Neural cell (in vitro differentiated cells): ENCODE data around the gene ADGRB3. TPM values are rescaled to one million over a fixed set of nuclear protein-coding genes. Genes with fewer than 3 reads are reported as not detected.
"Not testable (repeated sequence)": the region's sequence is repeated elsewhere in the genome, so short reads cannot be mapped to it uniquely, and the experiment has no call there.

Source experiments
- H2AFZ ChIP-seq: fragments of 200-600, 300-800 bp; sonication (generic), shearing (Covaris generic); 2 replicates; pipeline ENCODE4 v1.6.0; 2014; ENCODE audit warnings: low read depth, mild to moderate bottlenecking, antibody characterized with exemption, low read length, moderate library complexity
- H3F3A ChIP-seq: fragments of 200-600 bp; shearing (Covaris generic); 2 replicates; pipeline ENCODE4 v1.6.1; 2016; ENCODE audit warnings: mild to moderate bottlenecking, moderate library complexity, mixed read lengths, antibody characterized with exemption, low read length; ENCODE audit not compliant: insufficient read depth, poor library complexity, severe bottlenecking
- H3K27ac ChIP-seq: fragments of 200-600, 300-800 bp; sonication (generic), shearing (Covaris generic); 2 replicates; pipeline ENCODE4 v1.5.1; 2014; ENCODE audit warnings: mild to moderate bottlenecking, low read length, moderate library complexity
- H3K27me3 ChIP-seq: fragments of 300-800, 200-600 bp; sonication (generic), shearing (Covaris generic); 2 replicates; pipeline ENCODE4 v1.6.0; 2014; ENCODE audit warnings: mild to moderate bottlenecking, low read depth, low read length, moderate library complexity; ENCODE audit not compliant: insufficient read depth
- H3K36me3 ChIP-seq: fragments of 300-800, 200-600 bp; sonication (generic), shearing (Covaris generic); 2 replicates; pipeline ENCODE4 v1.5.1; 2014; ENCODE audit warnings: mild to moderate bottlenecking, antibody characterized with exemption, low read length, moderate library complexity; ENCODE audit not compliant: insufficient read depth
- H3K4me2 ChIP-seq: fragments of 300-800, 200-600 bp; sonication (generic), shearing (Covaris generic); 2 replicates; pipeline ENCODE4 v1.6.0; 2014; ENCODE audit warnings: mild to moderate bottlenecking, low read length
- H3K4me3 ChIP-seq: fragments of 300-800, 200-600 bp; sonication (generic), shearing (Covaris generic); 2 replicates; pipeline ENCODE4 v1.5.1; 2014; ENCODE audit warnings: mild to moderate bottlenecking, low read length, moderate library complexity
- H3K79me2 ChIP-seq: fragments of 200-600 bp; shearing (Covaris generic); replicated peaks from 2 replicates; pipeline ENCODE4 v1.6.0; 2014; ENCODE audit warnings: mild to moderate bottlenecking, low read length, moderate library complexity; ENCODE audit not compliant: insufficient read depth
- H3K9ac ChIP-seq: fragments of 300-800, 200-600 bp; sonication (generic), shearing (Covaris generic); 2 replicates; pipeline ENCODE4 v1.6.1; 2016; ENCODE audit warnings: mild to moderate bottlenecking, low read length, mixed read lengths
- H3K9me2 ChIP-seq: fragments of 200-600 bp; shearing (Covaris generic); 2 replicates; pipeline ENCODE4 v1.6.1; 2016; ENCODE audit warnings: mild to moderate bottlenecking, low read length, mixed read lengths; ENCODE audit not compliant: insufficient read depth
- H3K9me3 ChIP-seq: fragments of 200-600, 300-800 bp; sonication (generic), shearing (Covaris generic); 2 replicates; pipeline ENCODE4 v1.6.1; 2016; ENCODE audit warnings: mild to moderate bottlenecking, mixed run types, low read length, moderate library complexity, mixed read lengths
- H4K20me1 ChIP-seq: fragments of 200-600 bp; shearing (Covaris generic); 2 replicates; pipeline ENCODE4 v1.6.1; 2016; ENCODE audit warnings: mild to moderate bottlenecking, mixed run types; ENCODE audit not compliant: insufficient read depth
- CTCF ChIP-seq: fragments of 450-650 bp; IDR thresholded peaks from 2 replicates; pipeline ENCODE4 v1.5.1; 2014; ENCODE audit warnings: antibody characterized with exemption, mild to moderate bottlenecking, moderate library complexity; ENCODE audit not compliant: poor library complexity, severe bottlenecking
- EP300 ChIP-seq: fragments of 450-650 bp; conservative IDR thresholded peaks from 2 replicates; pipeline ENCODE4 v1.6.1; 2014; ENCODE audit warnings: antibody characterized with exemption, mild to moderate bottlenecking, moderate library complexity; ENCODE audit not compliant: poor library complexity, severe bottlenecking
- EZH2 ChIP-seq: fragments of 200-600, 300-800 bp; shearing (Covaris generic), sonication (generic); IDR thresholded peaks from 2 replicates; pipeline ENCODE4 v1.6.1; 2014; ENCODE audit warnings: antibody characterized with exemption, low read length, borderline replicate concordance, mild to moderate bottlenecking; ENCODE audit not compliant: insufficient read depth, poor library complexity, severe bottlenecking
- MXI1 ChIP-seq: fragments of 450-650 bp; conservative IDR thresholded peaks from 2 replicates; pipeline ENCODE4 v1.6.1; 2014; ENCODE audit warnings: antibody characterized with exemption, mild to moderate bottlenecking; ENCODE audit not compliant: poor library complexity, severe bottlenecking
- POLR2AphosphoS5 ChIP-seq: IDR thresholded peaks from 2 replicates; pipeline ENCODE4 v1.6.1; 2012
- RAD21 ChIP-seq: fragments of 450-650 bp; conservative IDR thresholded peaks from 2 replicates; pipeline ENCODE4 v1.6.1; 2014; ENCODE audit warnings: antibody characterized with exemption, mild to moderate bottlenecking, moderate library complexity
- REST ChIP-seq: IDR thresholded peaks from 2 replicates; pipeline ENCODE4 v1.6.1; 2012; ENCODE audit warnings: borderline replicate concordance
- SMC3 ChIP-seq: fragments of 450-650 bp; conservative IDR thresholded peaks from 2 replicates; pipeline ENCODE4 v1.6.1; 2014; ENCODE audit warnings: antibody characterized with exemption, mild to moderate bottlenecking, moderate library complexity; ENCODE audit not compliant: poor library complexity
- TAF1 ChIP-seq: IDR thresholded peaks from 2 replicates; pipeline ENCODE4 v1.6.1; 2012; ENCODE audit warnings: low read depth
- polyA plus RNA-seq: library from polyadenylated mRNA; depleted of rRNA; stranded (reverse); fragments of >200 nt; gene quantifications from 2 replicates; pipeline ENCODE4 v1.2.3, GENCODE V29; 2014

ADGRB3 gene
- polyA plus RNA-seq, 1 donor from 2014 or later: 66.5 TPM

- no peak overlapping the region for H2AFZ ChIP-seq
- H3F3A ChIP-seq: no peaks in the 10 kb centered on the region
These were observed 276.3 kb downstream of the ADGRB3 start for GRCh38 chr6:68911334-68911733.

GRCh38 chr6:68911811-68912210, 276.7 kb downstream of the ADGRB3 start:
- no peak overlapping the region for H3K4me3 ChIP-seq
- no peak overlapping the region for H3K27ac ChIP-seq
- no peaks in the 10 kb centered on the region for H4K20me1 ChIP-seq
- TF ChIP-seq EZH2 (no peak), SMC3 (no peak), POLR2AphosphoS5 (no peak), REST (no peak)
- no peak overlapping the region for H3K9ac ChIP-seq
- no peaks in the 10 kb centered on the region for H3K27me3 ChIP-seq
- H2AFZ ChIP-seq: no peak overlapping the region
- no peak overlapping the region for H3K4me2 ChIP-seq
- H3K9me3 ChIP-seq: no peaks in the 10 kb centered on the region
- H3K9me2 ChIP-seq: no peaks in the 10 kb centered on the region
- no peaks in the 10 kb centered on the region for H3K79me2 ChIP-seq
- H3F3A ChIP-seq: no peaks in the 10 kb centered on the region
- H3K36me3 ChIP-seq: no peaks in the 10 kb centered on the region

More at GRCh38 chr6:68911334-68911733, 276.3 kb downstream of the ADGRB3 start:
- Histone ChIP-seq H3K9me3 (no peaks in the 10 kb centered on the region), H4K20me1 (no peaks in the 10 kb centered on the region), H3K79me2 (no peaks in the 10 kb centered on the region), H3K27ac (no peak overlapping the region), H3K27me3 (no peaks in the 10 kb centered on the region), H3K4me3 (no peak overlapping the region), H3K36me3 (no peaks in the 10 kb centered on the region), H3K9me2 (no peaks in the 10 kb centered on the region), H3K4me2 (no peak overlapping the region), H3K9ac (no peak overlapping the region)
- TF ChIP-seq TAF1 (no peak), REST (no peak), SMC3 (no peak), MXI1 (no peak), POLR2AphosphoS5 (no peak), EZH2 (no peak), CTCF (no peak), RAD21 (no peak), EP300 (no peak)

- not testable (repeated sequence) for H3K9me2 ChIP-seq, H3K4me2 ChIP-seq, H3K4me3 ChIP-seq
These were observed 277.7 kb downstream of the ADGRB3 start for GRCh38 chr6:68912805-68913204.

More at GRCh38 chr6:68912805-68913204, 277.7 kb downstream of the ADGRB3 start:
- H3K27me3 ChIP-seq, H3K27ac ChIP-seq, H3K9me3 ChIP-seq, H3K79me2 ChIP-seq, H3F3A ChIP-seq, H2AFZ ChIP-seq, H4K20me1 ChIP-seq, H3K36me3 ChIP-seq, H3K9ac ChIP-seq: not testable (repeated sequence)
